ENCODE results near the gene NCKAP5.

- TF ChIP-seq SUZ12 (IDR thresholded peaks at IDR 0.05; ENCODE audit: extremely low read depth, insufficient read depth, insufficient read length), result no peak
- TF ChIP-seq YY1 (IDR thresholded peaks at IDR 0.05; ENCODE audit: insufficient read depth, insufficient read length), result no peak
Observed at GRCh38 chr2:133485868-133486267, 82.4 kb downstream of the NCKAP5 start.

All from NT2/D1 (cell line).